ENCODE measurements around the gene EVI5L.
"Not testable (repeated sequence)": the region's sequence is repeated elsewhere in the genome, so short reads cannot be mapped to it uniquely, and the experiment has no call there.

EVI5L gene

GRCh38 chr19:7829561-7830271, at the start of gene EVI5L:
Gene EVI5L, plus strand, starts transcription at chr19:7830218. Its CDS starts 16,325 bp downstream, at chr19:7846543.
- peak; percentile 99 for FAIRE-seq

- FAIRE-seq = no peak
Measured at GRCh38 chr19:7781157-7781556, 48.9 kb upstream of the EVI5L start.

- no peak for FAIRE-seq
Measured at GRCh38 chr19:7783991-7784423, 46.0 kb upstream of the EVI5L start.

- no peak for FAIRE-seq
Measured at GRCh38 chr19:7784856-7785255, 45.2 kb upstream of the EVI5L start.

- no peak for FAIRE-seq
Measured at GRCh38 chr19:7787141-7787540, 42.9 kb upstream of the EVI5L start.

- FAIRE-seq = no peak
Measured at GRCh38 chr19:7787602-7788177, 42.3 kb upstream of the EVI5L start.

GRCh38 chr19:7788178-7788932, 41.7 kb upstream of the EVI5L start:
- no peak for FAIRE-seq

- FAIRE-seq = no peak
Measured at GRCh38 chr19:7788933-7789323, 41.1 kb upstream of the EVI5L start.

- no peak for FAIRE-seq
Measured at GRCh38 chr19:7789447-7789846, 40.6 kb upstream of the EVI5L start.

GRCh38 chr19:7790416-7790815, 39.6 kb upstream of the EVI5L start:
- no peak for FAIRE-seq

- no peak for FAIRE-seq
Measured at GRCh38 chr19:7792281-7792680, 37.7 kb upstream of the EVI5L start.

GRCh38 chr19:7792701-7793100, 37.3 kb upstream of the EVI5L start:
- FAIRE-seq = not testable (repeated sequence)

- FAIRE-seq = no peak
Measured at GRCh38 chr19:7793493-7793892, 36.5 kb upstream of the EVI5L start.

GRCh38 chr19:7795555-7796161, 34.4 kb upstream of the EVI5L start:
- FAIRE-seq = no peak

- FAIRE-seq = peak; percentile 91
Measured at GRCh38 chr19:7799640-7800355, 30.2 kb upstream of the EVI5L start.

GRCh38 chr19:7801020-7801570, 28.9 kb upstream of the EVI5L start:
- FAIRE-seq = no peak

GRCh38 chr19:7806234-7806633, 23.8 kb upstream of the EVI5L start:
- FAIRE-seq = no peak

- no peak for FAIRE-seq
Measured at GRCh38 chr19:7806876-7807275, 23.1 kb upstream of the EVI5L start.

GRCh38 chr19:7808108-7808507, 21.9 kb upstream of the EVI5L start:
- FAIRE-seq = no peak

GRCh38 chr19:7811989-7812388, 18.0 kb upstream of the EVI5L start:
- FAIRE-seq = no peak

- FAIRE-seq = no peak
Measured at GRCh38 chr19:7815325-7815724, 14.7 kb upstream of the EVI5L start.

- FAIRE-seq = not testable (repeated sequence)
Measured at GRCh38 chr19:7816040-7816439, 14.0 kb upstream of the EVI5L start.

GRCh38 chr19:7817801-7818200, 12.2 kb upstream of the EVI5L start:
- no peak for FAIRE-seq

Data from G401.6 (cell line).